Activated CD4-positive, alpha-beta memory T cell treated with anti-CD3 and anti-CD28 coated beads for 36 hours (primary cell): ENCODE data around the gene KLF1. TPM values are rescaled to one million over a fixed set of nuclear protein-coding genes. Genes with fewer than 3 reads are reported as not detected.
"Not testable (repeated sequence)": the region's sequence is repeated elsewhere in the genome, so short reads cannot be mapped to it uniquely, and the experiment has no call there.

Experiments used
- CTCF ChIA-PET: fragments of 350-600 bp; sonication (Branson Sonifier 250); formaldehyde crosslinking; loops from one replicate; lab custom pipeline; 2021; ENCODE audit warnings: antibody characterized with exemption, inconsistent platforms; lab: Charles Lee
- POLR2A ChIA-PET: fragments of 350-600 bp; sonication (Branson Sonifier 250); formaldehyde crosslinking; loops from one replicate; lab custom pipeline; 2021; ENCODE audit warnings: antibody characterized with exemption; lab: Charles Lee
- DNase-seq: peaks from one replicate; pipeline ENCODE4 v3.0.0-alpha.2; 2020
- H3K27ac Mint-ChIP-seq: one replicate; pipeline ENCODE4 v1.8.0; 2021; ENCODE audit warnings: mixed read lengths
- H3K27me3 Mint-ChIP-seq: one replicate; pipeline ENCODE4 v1.8.0; 2021; ENCODE audit warnings: mixed read lengths
- H3K36me3 Mint-ChIP-seq: one replicate; pipeline ENCODE4 v1.8.0; 2021; ENCODE audit warnings: mixed read lengths
- H3K4me1 Mint-ChIP-seq: one replicate; pipeline ENCODE4 v1.8.0; 2021; ENCODE audit warnings: low read depth, mixed read lengths
- H3K4me3 Mint-ChIP-seq: one replicate; pipeline ENCODE4 v1.8.0; 2021; ENCODE audit warnings: mild to moderate bottlenecking, mixed read lengths
- H3K9me3 Mint-ChIP-seq: one replicate; pipeline ENCODE4 v1.8.0; 2021; ENCODE audit warnings: mixed read lengths
- intact Hi-C: fragments of 100-400 bp; cut with micrococcal nuclease; formaldehyde crosslinking; loops from one replicate; pipeline ENCODE4 v1.15.1; 2023
- total RNA-seq, 2 experiments: library from RNA; stranded (reverse); gene quantifications; one replicate each; pipeline ENCODE4 v1.2.3, GENCODE V29; 2021

The KLF1 gene
- total RNA-seq, 2 experiments from 2014 or later = 0.12 to 0.19 TPM

DNA sequence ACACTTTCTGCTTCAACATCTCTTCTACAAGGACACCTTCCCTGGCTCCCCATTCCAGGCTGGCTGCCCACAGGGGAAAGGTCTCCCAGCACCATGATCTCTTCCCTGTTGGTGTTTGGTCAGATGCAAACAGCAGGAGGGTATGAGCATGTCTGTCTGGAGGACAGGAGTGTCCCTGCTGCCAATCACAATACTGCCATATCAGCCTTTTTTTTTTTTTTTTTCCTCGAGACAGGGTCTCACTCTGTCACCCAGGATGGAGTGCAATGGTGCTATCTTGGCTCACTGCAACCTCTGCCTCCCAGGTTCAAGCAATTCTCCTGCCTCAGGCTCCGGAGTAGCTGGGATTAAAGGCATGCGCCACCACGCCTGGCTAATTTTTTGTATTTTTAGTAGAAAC lies 28.9 kb upstream of the KLF1 start:
- not testable (repeated sequence) for H3K27me3 Mint-ChIP-seq

DNA sequence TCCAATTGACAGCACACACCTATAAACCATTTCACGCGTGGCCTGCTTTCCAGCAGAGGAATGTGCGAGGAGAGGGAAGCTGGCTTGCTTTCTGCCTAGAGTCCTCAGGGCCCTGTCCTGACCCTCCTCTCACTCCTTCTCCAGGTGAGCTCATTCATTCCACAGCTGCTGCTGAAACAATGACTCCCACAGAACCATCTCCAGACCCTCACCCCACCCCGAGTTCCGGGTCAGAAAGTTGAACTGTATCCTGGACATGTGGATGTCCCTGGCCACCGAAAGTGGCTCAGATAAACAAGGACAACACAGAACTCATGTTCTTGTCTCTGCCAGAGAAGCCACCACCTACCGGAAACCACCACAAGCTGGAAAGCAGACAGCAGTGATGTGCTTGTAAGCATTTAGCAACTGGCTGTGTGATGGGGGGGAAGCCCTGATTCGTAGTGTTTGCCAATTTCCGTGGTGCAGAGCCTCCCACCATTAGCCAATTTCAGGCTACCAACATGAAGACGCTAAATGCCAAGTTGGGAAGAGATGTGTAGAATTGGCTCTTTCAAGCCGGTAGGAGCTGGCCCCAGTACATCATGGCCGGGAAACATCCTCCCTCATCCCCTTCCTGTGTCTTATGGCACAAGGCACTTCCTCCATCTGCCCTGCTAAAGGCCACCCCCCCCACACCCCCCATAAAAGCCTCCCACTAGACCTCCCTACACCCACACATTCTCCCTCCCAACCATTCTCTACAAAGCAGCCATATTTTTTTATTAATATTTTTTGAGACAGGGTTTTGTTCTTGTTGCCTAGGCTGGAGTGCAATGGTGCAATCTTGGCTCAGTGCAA lies 27.1 kb upstream of the KLF1 start:
- H3K4me1 Mint-ChIP-seq = peaks cover 15% of the 10 kb centered on the region
- DNase-seq = peak; percentile 68
- ChIA-PET CTCF (interaction anchor here (0.6 to 2.6 kb wide), 6 partner anchors 23 to 139 kb away, joined by 3 to 12 read pairs (median 5); partner anchors contain the start of gene GCDH), POLR2A (interaction anchor here (1.0 to 1.9 kb wide), 5 partner anchors 16 to 108 kb away, joined by 3 to 5 read pairs (median 4); partner anchors contain the start of genes FARSA, GCDH and RNASEH2A)
- intact Hi-C loops = no loop called here
- H3K36me3 Mint-ChIP-seq = peaks cover under 1% of the 10 kb centered on the region
- peak overlapping the region; percentile 78 for H3K27ac Mint-ChIP-seq
- no peak overlapping the region for H3K4me3 Mint-ChIP-seq
- peaks cover 3% of the 10 kb centered on the region for H3K9me3 Mint-ChIP-seq
- no peaks in the 10 kb centered on the region for H3K27me3 Mint-ChIP-seq

More for the DNA sequence above, 28.9 kb upstream of the KLF1 start:
- ChIA-PET CTCF (interaction anchor here (0.8 kb wide), 1 partner anchor 49 kb away, joined by 3 read pairs; no protein-coding TSS in a partner anchor), POLR2A (interaction anchor here (0.6 to 1.9 kb wide), 2 partner anchors 14 to 945 kb away, joined by 4 to 5 read pairs; no protein-coding TSS in a partner anchor)
- H3K9me3 Mint-ChIP-seq, intact Hi-C loops, H3K27ac Mint-ChIP-seq, DNase-seq, H3K36me3 Mint-ChIP-seq, H3K4me3 Mint-ChIP-seq: not testable (repeated sequence)
- H3K4me1 Mint-ChIP-seq = peaks cover 19% of the 10 kb centered on the region

DNA sequence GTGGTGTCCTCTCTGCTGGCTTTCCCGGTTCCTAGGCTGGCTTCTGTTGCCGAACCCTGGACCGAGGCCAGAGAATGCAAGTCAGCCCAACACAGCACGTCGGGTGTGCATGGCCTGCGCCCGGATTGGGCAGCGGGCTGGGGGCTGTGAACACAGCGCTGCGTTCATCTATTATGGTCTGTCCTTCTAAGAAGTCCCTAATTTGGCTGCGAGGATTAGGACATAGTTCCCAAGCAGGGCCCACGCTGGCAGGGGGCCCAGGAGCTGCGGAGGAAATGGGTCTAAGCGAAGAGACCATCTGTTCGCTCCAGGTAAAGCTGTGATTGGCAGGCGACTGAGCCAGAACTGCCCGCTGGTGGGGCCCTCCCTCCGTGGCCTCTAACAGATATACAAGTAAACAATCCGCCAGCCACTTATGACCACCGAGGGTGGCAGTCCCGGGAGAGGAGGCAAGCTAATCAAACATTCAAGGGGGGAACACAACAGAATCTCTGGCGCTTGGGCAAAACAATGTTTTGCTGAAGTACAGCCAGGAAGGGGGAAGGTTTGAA lies 26.1 kb upstream of the KLF1 start:
- DNase-seq = no peak
- Mint-ChIP-seq H3K4me3 (no peak overlapping the region), H3K9me3 (no peaks in the 10 kb centered on the region), H3K27me3 (no peaks in the 10 kb centered on the region), H3K36me3 (no peaks in the 10 kb centered on the region), H3K4me1 (peaks cover 11% of the 10 kb centered on the region), H3K27ac (no peak overlapping the region)
- POLR2A ChIA-PET = interaction anchor here (0.6 to 1.3 kb wide), 4 partner anchors 22 to 1354 kb away, joined by 3 to 4 read pairs (median 4); partner anchors contain the start of genes GCDH and RNASEH2A
- intact Hi-C loops = no loop called here
- CTCF ChIA-PET = interaction anchor here (0.6 to 2.6 kb wide), 5 partner anchors 22 to 1660 kb away, joined by 3 to 12 read pairs (median 5); partner anchors contain the start of gene GCDH

DNA sequence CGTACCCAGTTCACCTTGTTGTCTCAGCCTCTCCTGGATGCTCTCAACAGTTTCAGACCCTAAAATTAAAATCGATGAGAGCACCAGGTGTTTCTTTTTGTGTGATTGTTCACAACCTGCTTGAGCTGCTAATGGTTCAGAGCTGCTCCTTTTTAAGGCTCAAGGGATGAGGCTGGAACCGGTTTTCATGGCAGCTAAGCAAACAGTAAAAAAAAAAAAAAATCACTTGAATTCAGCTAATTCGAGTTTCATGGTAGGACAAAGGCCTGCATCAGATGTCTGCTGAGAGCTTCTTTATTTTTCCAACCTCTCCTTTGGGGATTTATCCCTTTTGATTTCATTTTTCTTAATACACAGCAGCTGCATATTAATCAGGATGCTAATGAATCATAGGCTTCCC lies 25.6 kb upstream of the KLF1 start:
- Mint-ChIP-seq H3K27ac (no peak overlapping the region), H3K36me3 (no peaks in the 10 kb centered on the region), H3K9me3 (no peaks in the 10 kb centered on the region), H3K4me1 (peaks cover 11% of the 10 kb centered on the region), H3K4me3 (no peak overlapping the region), H3K27me3 (no peaks in the 10 kb centered on the region)
- ChIA-PET CTCF (interaction anchor here (0.7 to 2.6 kb wide), 3 partner anchors 21 to 1660 kb away, joined by 3 to 12 read pairs (median 5); partner anchors contain the start of gene GCDH), POLR2A (interaction anchor here (0.6 kb wide), 2 partner anchors 243 to 1353 kb away, joined by 3 read pairs; no protein-coding TSS in a partner anchor)
- DNase-seq = no peak
- intact Hi-C loops = no loop called here

DNA sequence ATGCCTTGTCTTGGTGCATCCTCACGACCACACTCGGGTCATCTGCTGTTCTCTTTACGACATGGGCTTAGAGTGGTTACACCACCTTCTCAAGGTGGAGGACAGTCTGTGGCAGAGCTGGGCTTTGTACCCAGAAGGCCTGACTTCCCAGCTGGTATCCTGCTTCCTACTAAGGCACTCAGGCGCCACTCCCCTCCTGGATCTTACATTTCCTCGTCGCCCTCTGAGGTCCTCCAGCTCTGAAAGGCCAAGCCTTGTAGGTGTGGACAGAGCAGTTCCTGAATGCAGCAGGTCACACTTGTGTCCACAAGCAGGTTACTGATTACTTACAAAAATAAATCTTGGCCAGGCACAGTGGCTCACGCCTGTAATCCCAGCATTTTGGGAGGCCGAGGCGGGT lies 20.2 kb upstream of the KLF1 start:
- DNase-seq = no peak
- Mint-ChIP-seq H3K36me3 (no peaks in the 10 kb centered on the region), H3K9me3 (no peaks in the 10 kb centered on the region), H3K27ac (no peak overlapping the region), H3K4me1 (no peaks in the 10 kb centered on the region), H3K27me3 (no peaks in the 10 kb centered on the region), H3K4me3 (no peak overlapping the region)
- ChIA-PET POLR2A (no interaction called here), CTCF (interaction anchor here (1.3 kb wide), 1 partner anchor 58 kb away, joined by 4 read pairs; no protein-coding TSS in a partner anchor)
- intact Hi-C loops = no loop called here

DNA sequence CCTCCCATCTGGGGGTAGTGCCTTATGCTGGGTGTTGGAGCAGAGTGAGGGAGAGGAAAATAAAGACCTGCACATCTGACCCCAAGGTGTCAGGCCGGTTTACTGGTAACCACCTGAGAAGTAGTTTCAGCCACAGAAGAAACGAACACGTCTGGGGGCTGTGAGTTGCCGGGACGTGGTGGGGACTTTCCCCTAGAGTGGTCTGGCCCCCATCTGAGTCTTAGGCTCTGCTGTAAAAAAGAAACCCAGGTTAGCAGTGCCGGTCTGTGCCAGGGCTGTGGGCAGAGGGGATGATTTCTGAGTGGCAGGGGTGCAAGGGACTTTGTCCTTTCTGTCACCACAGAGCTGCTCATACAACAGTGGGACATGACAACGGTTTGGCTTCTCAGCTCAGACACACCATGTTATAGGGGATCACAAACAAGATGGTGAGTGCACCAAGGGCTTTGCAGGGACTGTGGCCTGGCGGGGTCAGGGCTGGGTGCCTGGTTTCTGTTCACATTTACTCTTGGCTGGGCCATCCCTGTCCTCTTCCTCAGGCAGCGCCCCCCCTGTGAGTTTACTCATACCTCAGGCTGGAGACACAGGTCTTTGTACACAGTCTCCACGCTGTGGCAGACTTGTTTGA lies 13.0 kb upstream of the KLF1 start:
- intact Hi-C loops = no loop called here
- CTCF ChIA-PET = interaction anchor here (1.5 kb wide), 1 partner anchor 143 kb away, joined by 4 read pairs; no protein-coding TSS in a partner anchor
- no peaks in the 10 kb centered on the region for H3K27me3 Mint-ChIP-seq
- peak overlapping the region; percentile 35 for H3K27ac Mint-ChIP-seq
- POLR2A ChIA-PET = interaction anchor here (1.4 kb wide), 1 partner anchor 19 kb away, joined by 3 read pairs; the partner anchor contains the start of gene SYCE2
- DNase-seq = peak; percentile 41
- no peak overlapping the region for H3K4me3 Mint-ChIP-seq
- no peaks in the 10 kb centered on the region for H3K9me3 Mint-ChIP-seq
- H3K4me1 Mint-ChIP-seq = peaks cover 4% of the 10 kb centered on the region
- peaks cover 4% of the 10 kb centered on the region for H3K36me3 Mint-ChIP-seq

- POLR2A ChIA-PET = no interaction called here
Observed at GRCh38 chr19:12896460-12896859, 9.5 kb upstream of the KLF1 start.

DNA sequence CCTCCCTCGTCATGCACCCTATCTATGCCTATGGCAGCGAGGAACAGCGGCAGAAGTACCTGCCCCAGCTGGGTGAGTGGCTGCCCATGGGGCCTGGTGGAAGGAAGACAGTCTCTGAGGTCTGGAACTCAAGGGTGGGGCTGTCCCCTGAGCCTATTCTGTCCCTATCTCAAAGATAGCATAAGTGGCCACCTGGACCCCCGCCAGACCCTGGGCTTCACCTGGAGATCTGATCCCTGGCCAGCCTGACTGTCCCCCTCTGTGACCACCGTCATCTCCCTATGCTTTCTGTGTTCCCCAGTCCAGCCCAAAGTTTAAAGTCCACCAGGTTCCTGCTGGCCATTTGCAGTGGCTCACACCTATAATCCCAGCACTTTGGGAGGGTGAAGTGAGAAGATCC lies 6.6 kb upstream of the KLF1 start:
- Mint-ChIP-seq H3K27ac (no peak overlapping the region), H3K27me3 (no peaks in the 10 kb centered on the region), H3K36me3 (peaks cover 12% of the 10 kb centered on the region), H3K4me3 (no peak overlapping the region), H3K4me1 (peaks cover 24% of the 10 kb centered on the region), H3K9me3 (no peaks in the 10 kb centered on the region)
- ChIA-PET CTCF (interaction anchor here (1.2 to 1.3 kb wide), 2 partner anchors 9 to 72 kb away, joined by 3 to 4 read pairs; no protein-coding TSS in a partner anchor), POLR2A (no interaction called here)
- intact Hi-C loops = no loop called here
- DNase-seq = no peak

More at GRCh38 chr19:12896460-12896859, 9.5 kb upstream of the KLF1 start:
- DNase-seq = no peak
- Mint-ChIP-seq H3K4me1 (peaks cover 13% of the 10 kb centered on the region), H3K27ac (no peak overlapping the region), H3K36me3 (peaks cover 12% of the 10 kb centered on the region), H3K27me3 (no peaks in the 10 kb centered on the region), H3K9me3 (no peaks in the 10 kb centered on the region), H3K4me3 (no peak overlapping the region)
- intact Hi-C loops = no loop called here
- CTCF ChIA-PET = no interaction called here

DNA sequence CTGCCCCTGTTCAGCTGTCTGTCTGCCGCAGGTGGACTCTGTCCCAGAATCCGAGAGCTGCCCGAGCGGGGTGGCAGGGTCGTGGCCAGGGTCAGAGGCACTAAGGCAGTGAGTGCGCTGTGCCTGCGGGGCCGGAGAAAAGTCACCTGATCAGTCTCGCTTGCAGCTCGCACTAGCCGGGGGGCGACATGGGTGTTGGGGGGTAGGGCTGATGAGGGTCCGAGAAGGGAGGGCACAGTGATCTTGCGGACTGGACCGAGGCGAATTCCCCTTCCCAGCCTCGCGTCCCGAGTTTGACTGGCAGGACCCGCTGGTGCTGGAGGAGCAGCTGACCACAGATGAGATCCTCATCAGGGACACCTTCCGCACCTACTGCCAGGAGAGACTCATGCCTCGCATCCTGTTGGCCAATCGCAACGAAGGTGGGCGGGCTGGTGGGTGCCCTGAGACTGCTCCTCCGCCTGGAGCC lies 4.6 kb upstream of the KLF1 start:
- no peak for DNase-seq
- intact Hi-C loops = loop anchor here (1.0 kb wide), 2 partner anchors 28 to 47 kb away; partner anchors contain the start of genes CALR and SYCE2
- H3K36me3 Mint-ChIP-seq = peaks cover 8% of the 10 kb centered on the region
- peak overlapping the region; percentile 99 for H3K4me3 Mint-ChIP-seq
- H3K4me1 Mint-ChIP-seq = peaks cover 25% of the 10 kb centered on the region
- ChIA-PET POLR2A (interaction anchor here (0.6 to 1.1 kb wide), 7 partner anchors 10 to 732 kb away, joined by 3 to 6 read pairs (median 4); partner anchors contain the start of genes CALR, DNASE2 and TRIR), CTCF (interaction anchor here (0.8 to 2.0 kb wide), 8 partner anchors 10 to 134 kb away, joined by 3 to 19 read pairs (median 5); partner anchors contain the start of gene DNASE2)
- peak overlapping the region; percentile 81 for H3K27ac Mint-ChIP-seq
- no peaks in the 10 kb centered on the region for H3K9me3 Mint-ChIP-seq
- H3K27me3 Mint-ChIP-seq = no peaks in the 10 kb centered on the region

- peak; percentile 98 for DNase-seq
- no peaks in the 10 kb centered on the region for H3K27me3 Mint-ChIP-seq
- peaks cover 8% of the 10 kb centered on the region for H3K36me3 Mint-ChIP-seq
- POLR2A ChIA-PET = interaction anchor here (0.6 to 1.4 kb wide), 11 partner anchors 8 to 732 kb away, joined by 3 to 6 read pairs (median 4); partner anchors contain the start of genes CALR, DNASE2 and TRIR
- CTCF ChIA-PET = interaction anchor here (0.7 to 2.0 kb wide), 13 partner anchors 9 to 219 kb away, joined by 3 to 19 read pairs (median 4); partner anchors contain the start of genes DNASE2, SYCE2 and TRIR
- peak within 1 kb of the TSS; percentile 99 for H3K4me3 Mint-ChIP-seq
- peak within 1 kb of the TSS; percentile 81 for H3K27ac Mint-ChIP-seq
- intact Hi-C loops = loop anchor here (1.0 kb wide), 2 partner anchors 28 to 47 kb away; partner anchors contain the start of genes CALR and SYCE2
- peaks cover 29% of the 10 kb centered on the region for H3K4me1 Mint-ChIP-seq
- no peaks in the 10 kb centered on the region for H3K9me3 Mint-ChIP-seq
Observed at GRCh38 chr19:12890787-12891552, 4.0 kb upstream of the KLF1 start, which contains the start of gene GCDH. Gene GCDH, plus strand, starts transcription at chr19:12891160. Its CDS starts 145 bp downstream, at chr19:12891305.
